PC-3 (cell line): ENCODE results near the gene ANKRD27. TPM values are rescaled to one million over a fixed set of nuclear protein-coding genes. Genes with fewer than 3 reads are reported as not detected.

ENCODE experiments used
- ATAC-seq: fragments of 200-7000 bp; cut with Tn5 transposase; 2 replicates; pipeline ENCODE4 v1.9.1; 2020; ENCODE audit warnings: mild to moderate bottlenecking, moderate library complexity
- BruUV-seq: library from RNA; stranded (reverse); fragments of 400-500 nt; replicated peaks from 2 replicates; lab custom pipeline; 2021; lab: Mats Ljungman, UMichigan
- CTCF ChIA-PET: fragments of 300-600 bp; sonication (Branson Sonifier 250); formaldehyde crosslinking; loops from one replicate; lab custom pipeline; 2022; ENCODE audit warnings: antibody characterized with exemption; lab: Charles Lee
- POLR2A ChIA-PET: fragments of 300-600 bp; sonication (Branson Sonifier 250); formaldehyde crosslinking; loops from one replicate; lab custom pipeline; 2022; ENCODE audit warnings: antibody characterized with exemption; ENCODE audit not compliant: unreplicated experiment; lab: Charles Lee
- DNase-seq: peaks from one replicate; pipeline ENCODE4 v3.0.0-alpha.2; 2015
- H2AFZ ChIP-seq: fragments of 300-600 bp; sonication (generic); 2 replicates; pipeline ENCODE4 v1.6.0; 2016; ENCODE audit warnings: antibody characterized with exemption, low read length
- H3F3A ChIP-seq: fragments of 300-600 bp; sonication (generic); one replicate; pipeline ENCODE4 v1.6.0; 2017; ENCODE audit warnings: antibody characterized with exemption, low read length, control low read depth, mild to moderate bottlenecking; ENCODE audit not compliant: unreplicated experiment
- H3K27ac ChIP-seq: fragments of 300-600 bp; sonication (generic); 2 replicates; pipeline ENCODE4 v1.5.1; 2016; ENCODE audit warnings: mild to moderate bottlenecking, low read length
- H3K27me3 ChIP-seq: fragments of 300-600 bp; sonication (generic); 2 replicates; pipeline ENCODE4 v1.6.1; 2016; ENCODE audit warnings: low read length, mixed read lengths
- H3K36me3 ChIP-seq: fragments of 300-600 bp; sonication (generic); 2 replicates; pipeline ENCODE4 v1.6.1; 2016; ENCODE audit warnings: low read depth, mixed run types, low read length, mixed read lengths
- H3K4me1 ChIP-seq: fragments of 300-600 bp; sonication (generic); 2 replicates; pipeline ENCODE4 v1.5.1; 2016; ENCODE audit warnings: low read length; ENCODE audit not compliant: insufficient read depth
- H3K4me2 ChIP-seq: fragments of 300-600 bp; sonication (generic); 2 replicates; pipeline ENCODE4 v1.6.0; 2016; ENCODE audit warnings: low read length
- H3K4me3 ChIP-seq: fragments of 300-600 bp; sonication (generic); 2 replicates; pipeline ENCODE4 v1.5.1; 2016; ENCODE audit warnings: mild to moderate bottlenecking, low read length, mixed read lengths
- H3K79me2 ChIP-seq: fragments of 300-600 bp; sonication (generic); 2 replicates; pipeline ENCODE4 v1.6.1; 2017; ENCODE audit warnings: low read length, mixed read lengths
- H3K9ac ChIP-seq: fragments of 300-600 bp; sonication (generic); 2 replicates; pipeline ENCODE4 v1.6.0; 2016; ENCODE audit warnings: mild to moderate bottlenecking, low read length
- H3K9me2 ChIP-seq: fragments of 300-600 bp; sonication (generic); replicated peaks from 2 replicates; pipeline ENCODE4 v1.6.1; 2016; ENCODE audit warnings: mixed run types, low read length, mixed read lengths
- H3K9me3 ChIP-seq: fragments of 300-600 bp; sonication (generic); 2 replicates; pipeline ENCODE4 v1.6.1; 2016; ENCODE audit warnings: low read length, mixed read lengths
- H4K20me1 ChIP-seq: fragments of 300-600 bp; sonication (generic); 2 replicates; pipeline ENCODE4 v1.6.1; 2016; ENCODE audit warnings: low read length, mixed read lengths
- CTCF ChIP-seq: fragments of 300-600 bp; sonication (generic); conservative IDR thresholded peaks from 2 replicates; pipeline ENCODE4 v1.5.1; 2017; ENCODE audit warnings: antibody characterized with exemption, low read depth, mild to moderate bottlenecking, low read length
- EZH2 ChIP-seq: fragments of 300-600 bp; sonication (generic); IDR thresholded peaks from one replicate; pipeline ENCODE4 v1.6.1; 2017; ENCODE audit warnings: antibody characterized with exemption, mild to moderate bottlenecking, low read length; ENCODE audit not compliant: unreplicated experiment
- EZH2phosphoT487 ChIP-seq: fragments of 300-600 bp; sonication (generic); IDR thresholded peaks from 2 replicates; pipeline ENCODE4 v1.6.1; 2018; ENCODE audit warnings: mild to moderate bottlenecking, antibody characterized with exemption, low read length, borderline replicate concordance
- intact Hi-C: fragments of 100-400 bp; cut with micrococcal nuclease; formaldehyde crosslinking; loops from 2 replicates; pipeline ENCODE4 v1.9.0; 2023
- total RNA-seq: library from RNA; depleted of rRNA; stranded (reverse); fragments of >200 nt; gene quantifications from 2 replicates; pipeline ENCODE4 v1.2.3, GENCODE V29; 2014

The ANKRD27 gene
- total RNA-seq, 1 experiment from 2014 or later = 14.3 TPM

GRCh38 chr19:32638625-32639024, 36.4 kb downstream of the ANKRD27 start:
- no peak for DNase-seq
- Histone ChIP-seq H3K27me3 (no peaks in the 10 kb centered on the region), H2AFZ (no peak overlapping the region), H3K9me2 (no peaks in the 10 kb centered on the region), H4K20me1 (no peaks in the 10 kb centered on the region), H3K36me3 (peaks cover 5% of the 10 kb centered on the region), H3K9me3 (no peaks in the 10 kb centered on the region), H3F3A (no peaks in the 10 kb centered on the region), H3K4me1 (no peaks in the 10 kb centered on the region), H3K4me2 (no peak overlapping the region), H3K9ac (no peak overlapping the region), H3K27ac (no peak overlapping the region), H3K4me3 (no peak overlapping the region), H3K79me2 (no peaks in the 10 kb centered on the region)
- ChIA-PET CTCF (no interaction called here), POLR2A (interaction anchor here (0.6 kb wide), 1 partner anchor 176 kb away, joined by 5 read pairs; no protein-coding TSS in a partner anchor)
- BruUV-seq = no TSS peak
- intact Hi-C loops = no loop called here
- TF ChIP-seq EZH2 (no peak), CTCF (no peak), EZH2phosphoT487 (no peak)
- no peak for ATAC-seq

GRCh38 chr19:32637480-32637879, 37.5 kb downstream of the ANKRD27 start:
- Histone ChIP-seq H3K9ac (no peak overlapping the region), H3K4me1 (no peaks in the 10 kb centered on the region), H4K20me1 (no peaks in the 10 kb centered on the region), H3K36me3 (peaks cover 5% of the 10 kb centered on the region), H3K27me3 (no peaks in the 10 kb centered on the region), H3K4me3 (no peak overlapping the region), H3K27ac (no peak overlapping the region), H3K9me2 (no peaks in the 10 kb centered on the region), H2AFZ (no peak overlapping the region), H3F3A (no peaks in the 10 kb centered on the region), H3K9me3 (no peaks in the 10 kb centered on the region), H3K79me2 (no peaks in the 10 kb centered on the region), H3K4me2 (no peak overlapping the region)
- no TSS peak for BruUV-seq
- CTCF ChIA-PET = no interaction called here
- intact Hi-C loops = no loop called here
- TF ChIP-seq EZH2phosphoT487 (no peak), CTCF (no peak), EZH2 (no peak)
- POLR2A ChIA-PET = no interaction called here
- ATAC-seq (no peak), DNase-seq (no peak)

- Histone ChIP-seq H3K4me2 (no peak overlapping the region), H3K4me3 (no peak overlapping the region), H2AFZ (no peak overlapping the region), H3K9me3 (no peaks in the 10 kb centered on the region), H3K9ac (no peak overlapping the region), H4K20me1 (no peaks in the 10 kb centered on the region), H3K27me3 (no peaks in the 10 kb centered on the region), H3K79me2 (no peaks in the 10 kb centered on the region), H3K36me3 (no peaks in the 10 kb centered on the region), H3F3A (no peaks in the 10 kb centered on the region), H3K27ac (no peak overlapping the region), H3K9me2 (no peaks in the 10 kb centered on the region), H3K4me1 (no peaks in the 10 kb centered on the region)
- ATAC-seq (no peak), DNase-seq (no peak)
- POLR2A ChIA-PET = no interaction called here
- BruUV-seq = no TSS peak
- intact Hi-C loops = no loop called here
- CTCF ChIA-PET = no interaction called here
- TF ChIP-seq EZH2phosphoT487 = no peak
- TF ChIP-seq EZH2 = no peak
- TF ChIP-seq CTCF = no peak
Observed at GRCh38 chr19:32631381-32631780, 43.6 kb downstream of the ANKRD27 start.
